Dermis blood vessel endothelial cell (primary cell): ENCODE measurements around the gene KLK13. TPM values are rescaled to one million over a fixed set of nuclear protein-coding genes. Genes with fewer than 3 reads are reported as not detected.

Experiments
- DNase-seq: peaks from one replicate; pipeline ENCODE4 v3.0.0; 2010
- total RNA-seq: library from RNA; depleted of rRNA; stranded (reverse); fragments of >200 nt; gene quantifications from 2 replicates; pipeline ENCODE4 v1.2.3, GENCODE V29; 2014

The KLK13 gene
- total RNA-seq, 1 donor from 2014 or later = not detected

DNA sequence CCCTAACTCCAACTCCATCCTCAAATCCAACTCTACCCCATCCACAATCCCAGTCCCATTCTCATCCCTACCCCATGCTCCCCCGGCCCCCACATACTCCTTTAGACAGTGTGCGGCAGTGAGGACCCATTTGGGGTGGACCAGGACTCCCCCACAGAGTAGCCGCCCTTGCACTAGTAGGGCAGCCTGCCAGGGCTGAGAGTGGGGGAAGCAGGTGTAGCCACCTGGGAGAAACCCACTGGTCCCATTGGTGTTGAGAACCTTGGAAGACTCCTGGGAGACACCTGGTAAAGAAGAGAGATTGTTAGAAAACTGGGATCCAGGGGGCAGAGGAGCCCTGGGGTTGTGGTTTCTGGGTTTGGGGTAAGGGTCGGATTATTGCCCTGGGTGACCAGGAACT, 4.6 kb downstream of the KLK13 start:
- DNase-seq = no peak

DNA sequence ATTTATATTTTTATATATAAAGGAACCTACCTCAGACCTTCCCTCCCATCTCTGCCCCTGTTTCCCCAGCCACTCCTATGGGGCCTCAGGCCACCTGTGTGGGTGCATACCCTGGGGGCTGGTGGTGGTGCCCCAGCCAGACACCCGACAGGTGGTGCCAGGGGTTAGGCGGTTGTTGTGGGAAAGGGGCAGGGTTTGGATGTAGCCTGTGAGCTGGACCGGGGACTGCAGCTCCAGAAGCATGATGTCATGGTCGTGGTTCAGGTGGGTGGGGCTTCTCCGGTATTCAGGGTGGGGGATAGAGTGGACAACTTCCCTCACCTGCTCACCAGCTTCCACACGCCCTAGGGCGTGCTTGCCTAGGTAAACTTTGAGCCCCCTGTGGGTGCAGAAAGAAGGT, 5.2 kb downstream of the KLK13 start:
- DNase-seq = no peak

DNA sequence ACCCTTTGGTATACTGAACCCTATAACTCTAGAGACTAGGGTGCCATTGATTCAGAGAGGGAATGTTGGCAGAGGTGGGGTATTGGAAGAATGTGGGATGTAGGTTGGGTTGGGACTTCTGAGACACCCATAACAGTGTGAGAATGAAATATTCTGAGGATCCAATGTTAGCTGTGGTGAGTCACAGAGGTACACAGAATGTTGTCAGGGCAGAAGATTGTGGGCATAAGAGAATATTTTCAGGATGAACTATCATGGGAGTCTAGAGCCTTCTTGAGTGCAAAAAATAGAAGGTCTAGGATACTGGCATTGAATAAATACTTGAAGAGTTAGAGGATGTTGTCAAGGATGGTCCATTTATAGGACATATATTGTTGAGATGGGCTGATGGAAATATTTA, 9.0 kb downstream of the KLK13 start:
- no peak for DNase-seq

DNA sequence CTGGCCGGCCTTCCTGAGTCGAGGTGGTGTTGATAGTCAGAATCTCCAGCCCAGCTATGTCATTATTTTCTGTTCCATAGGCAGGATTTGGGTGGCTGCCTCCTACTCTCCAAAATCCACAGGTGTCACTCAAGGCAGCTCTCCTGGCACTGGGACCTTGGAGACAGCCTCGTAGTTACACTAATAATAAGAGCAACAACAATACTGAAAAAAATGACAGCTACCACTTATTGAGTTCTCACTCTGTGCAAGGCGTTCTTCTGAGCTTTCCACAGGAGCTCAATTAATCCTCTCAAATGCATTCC, 17.9 kb downstream of the KLK13 start:
- DNase-seq = peak; percentile 28

DNA sequence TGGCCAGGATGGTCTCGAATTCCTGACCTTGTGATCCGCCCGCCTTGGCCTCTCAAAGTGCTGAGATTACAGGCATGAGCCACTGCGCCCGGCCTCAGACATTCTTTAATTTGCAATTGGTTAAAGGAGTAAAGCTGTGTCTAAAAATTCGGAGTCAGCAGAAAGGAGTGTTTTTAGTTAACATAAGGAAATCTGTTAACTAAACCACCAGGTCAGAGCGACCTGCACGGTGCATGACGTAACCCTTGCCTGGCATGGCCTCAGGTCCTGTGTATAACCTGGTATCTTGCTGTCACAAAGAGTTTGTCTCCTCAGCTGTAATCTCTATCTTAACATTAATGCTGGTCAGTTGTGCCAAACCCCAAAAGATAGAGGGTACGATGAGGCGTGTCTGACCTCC, 20.6 kb downstream of the KLK13 start:
- no peak for DNase-seq

DNA sequence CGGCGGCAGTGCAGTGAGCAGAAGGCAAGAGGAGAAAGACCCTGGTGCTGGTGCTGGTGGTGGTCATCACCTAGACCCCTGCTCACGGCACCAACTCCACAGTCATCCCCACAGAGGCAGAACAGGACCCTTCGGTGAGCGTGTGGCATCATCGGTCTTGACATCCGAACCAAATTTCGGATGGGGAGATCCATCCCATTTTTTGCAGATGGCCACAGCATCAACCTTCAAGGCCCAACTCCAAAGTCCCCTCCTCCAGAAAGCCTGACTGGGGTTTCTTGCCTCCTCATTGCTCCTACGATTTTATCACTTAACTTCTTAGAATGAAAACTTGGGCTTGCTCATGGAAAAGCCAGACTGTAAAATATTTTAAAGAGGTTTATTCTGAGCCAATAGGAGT, 21.4 kb downstream of the KLK13 start:
- DNase-seq = no peak

DNA sequence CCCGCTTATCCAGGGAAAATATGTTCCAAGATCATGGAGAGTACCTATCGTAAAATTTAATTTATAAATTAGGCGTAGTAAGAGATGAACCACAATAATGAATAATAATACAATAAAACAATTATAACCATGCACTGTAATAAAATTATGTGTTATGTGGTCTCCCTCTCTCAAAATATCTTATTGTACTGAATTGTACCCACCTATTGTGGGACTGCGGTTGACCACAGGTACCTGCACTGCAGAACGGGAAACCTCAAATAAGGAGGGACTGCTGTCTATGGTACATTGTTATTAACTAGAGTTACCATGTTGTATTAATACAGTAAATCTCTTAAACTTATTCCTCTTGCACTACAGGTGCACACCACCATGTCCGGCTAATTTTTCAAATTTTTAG, 24.7 kb downstream of the KLK13 start:
- DNase-seq = no peak

DNA sequence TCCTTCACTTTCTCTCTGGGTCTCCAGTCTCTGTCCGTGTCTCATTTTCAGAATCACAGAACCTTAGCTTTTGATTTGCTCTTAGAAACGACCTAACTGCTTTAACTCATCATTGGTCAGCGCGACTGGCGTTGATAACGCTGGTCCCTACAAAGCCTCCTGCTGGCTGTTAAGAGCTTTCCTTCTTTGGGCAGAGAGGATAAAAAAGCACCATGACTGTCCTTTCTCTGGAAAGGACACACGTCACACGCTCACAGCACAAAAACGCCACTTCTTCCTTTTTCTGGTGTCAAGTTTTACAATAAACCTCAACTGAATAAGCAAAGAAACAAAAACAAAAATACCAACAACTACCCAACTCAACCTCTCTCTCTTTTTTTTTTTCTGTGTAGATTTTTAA, 28.4 kb downstream of the KLK13 start:
- no peak for DNase-seq

DNA sequence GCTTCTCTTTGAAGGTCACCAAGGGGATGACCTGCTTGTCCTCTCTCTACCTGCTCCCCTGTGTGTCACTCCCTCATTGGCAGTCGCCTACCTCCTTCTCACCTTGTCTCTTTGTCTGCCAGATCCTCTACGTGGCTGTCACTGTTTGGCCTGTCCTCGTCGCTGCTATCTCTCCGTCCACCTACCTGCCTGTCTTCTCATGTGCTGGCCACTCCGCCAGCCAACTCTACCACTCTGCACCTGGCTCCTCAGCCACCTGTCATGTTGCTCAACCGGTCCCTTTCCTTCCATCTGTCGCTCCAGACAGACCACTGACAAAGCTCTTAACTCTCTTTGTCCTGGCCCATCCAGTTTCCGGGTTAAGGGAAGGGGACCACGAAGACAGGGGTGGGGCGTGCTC, 30.2 kb downstream of the KLK13 start, which contains the start of gene KLK12:
Gene KLK12, minus strand, starts transcription at position 299 of the 400 bp plus-strand sequence. CDS start 381 bp downstream, outside the sequence.
- DNase-seq = no peak

DNA sequence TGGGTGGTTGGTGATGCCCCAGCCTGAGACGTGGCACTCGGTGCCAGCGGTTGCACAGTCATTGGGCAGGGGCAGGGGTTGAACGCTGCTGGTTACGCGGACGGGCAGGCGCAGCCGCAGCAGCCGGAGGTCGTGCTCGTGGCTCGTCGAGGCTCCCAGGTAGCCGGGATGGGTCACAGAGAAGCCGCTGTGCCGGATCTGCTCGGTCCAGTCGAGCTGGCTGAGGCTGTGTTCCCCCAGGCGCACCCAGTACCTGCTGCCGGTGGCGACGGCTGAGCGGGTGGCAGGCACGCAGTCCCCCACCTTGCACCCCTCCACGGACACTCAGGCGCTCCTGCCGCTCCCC, 33.0 kb downstream of the KLK13 start:
- no peak for DNase-seq

DNA sequence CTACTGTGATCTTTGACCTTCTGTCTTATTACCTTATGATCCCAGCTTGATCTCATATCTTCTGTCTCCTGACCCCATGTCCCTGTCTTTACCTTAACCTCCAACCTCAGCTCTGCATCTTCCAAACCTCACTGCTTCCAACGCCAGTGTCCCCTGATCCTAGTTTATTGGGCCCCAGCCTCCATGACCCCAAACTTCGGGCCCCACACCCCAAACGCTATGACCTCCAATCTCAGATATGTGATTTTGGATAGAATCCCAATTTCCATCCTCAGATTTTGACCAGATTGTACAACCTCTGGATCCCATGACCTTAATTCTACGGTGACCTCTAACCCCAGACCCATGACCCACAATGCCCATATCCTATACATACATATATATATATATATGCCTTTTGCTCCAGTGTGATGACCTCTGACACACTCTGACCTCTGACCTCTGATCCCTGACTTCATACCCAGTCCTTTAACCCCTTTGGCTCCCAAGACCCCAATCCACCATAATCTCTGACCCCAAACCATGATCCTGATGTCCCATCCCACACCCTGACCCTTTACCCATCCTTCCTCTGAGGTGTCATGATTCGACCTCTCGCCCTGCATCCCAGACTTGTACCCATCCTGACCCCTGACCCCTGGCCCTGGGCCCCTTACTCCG, 33.5 kb downstream of the KLK13 start:
- no peak for DNase-seq

DNA sequence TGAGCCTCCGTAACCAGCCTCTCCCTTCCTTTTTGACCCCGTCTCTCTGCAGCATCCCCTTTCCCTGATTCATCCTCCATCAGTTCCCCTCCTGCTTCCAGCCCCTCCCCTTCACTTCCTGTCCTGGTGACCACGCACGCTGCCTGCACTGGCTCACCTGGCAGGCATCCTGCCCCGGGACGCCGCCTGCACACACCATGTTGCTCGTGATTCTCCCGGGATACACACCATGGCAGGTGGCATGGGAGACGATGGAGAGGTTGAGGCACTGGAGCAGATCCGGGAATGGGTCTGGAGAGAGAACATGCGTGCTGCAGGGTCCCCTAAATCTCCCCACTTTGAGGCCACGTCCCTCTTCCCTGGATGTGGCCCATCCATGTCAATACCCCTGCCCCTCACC, 34.3 kb downstream of the KLK13 start:
- DNase-seq = no peak

DNA sequence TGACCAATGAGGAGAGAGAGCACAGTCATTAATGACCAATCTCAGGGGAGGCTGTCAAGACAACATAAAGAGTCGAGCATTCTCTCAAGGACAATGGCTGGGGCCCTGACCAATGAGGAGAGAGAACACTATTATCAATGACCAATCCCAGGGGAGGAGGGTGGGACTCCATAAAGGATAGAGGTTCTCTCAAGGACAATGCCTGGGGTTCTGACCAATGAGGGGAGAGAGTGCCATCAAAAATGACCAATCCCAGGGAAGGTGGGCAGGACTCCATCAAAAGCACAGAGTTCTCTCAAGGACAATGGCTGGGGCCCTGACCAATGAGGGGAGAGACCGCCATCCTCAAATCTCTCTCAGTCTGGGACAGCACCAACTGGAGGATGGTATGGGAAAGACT, 35.2 kb downstream of the KLK13 start:
- DNase-seq = no peak

DNA sequence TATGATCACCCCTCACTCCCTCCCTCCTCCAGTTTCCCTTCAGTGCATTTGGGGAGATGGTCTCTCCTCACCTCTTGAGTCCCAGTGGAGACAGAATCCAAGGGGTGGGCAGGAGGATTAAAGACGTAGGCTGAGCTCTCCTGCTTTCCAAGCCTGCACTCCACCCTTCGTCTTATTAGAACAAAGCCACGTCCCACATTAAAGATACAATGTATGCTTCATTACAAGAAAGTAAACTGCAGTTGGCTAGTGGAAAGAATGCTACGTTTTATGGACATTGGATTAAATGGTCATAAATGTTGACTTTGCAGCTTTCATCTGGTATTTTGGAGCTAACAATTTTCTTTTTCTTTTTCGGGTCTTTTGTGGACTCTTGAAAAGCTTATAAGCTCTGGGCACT, 37.0 kb downstream of the KLK13 start:
- DNase-seq = no peak

DNA sequence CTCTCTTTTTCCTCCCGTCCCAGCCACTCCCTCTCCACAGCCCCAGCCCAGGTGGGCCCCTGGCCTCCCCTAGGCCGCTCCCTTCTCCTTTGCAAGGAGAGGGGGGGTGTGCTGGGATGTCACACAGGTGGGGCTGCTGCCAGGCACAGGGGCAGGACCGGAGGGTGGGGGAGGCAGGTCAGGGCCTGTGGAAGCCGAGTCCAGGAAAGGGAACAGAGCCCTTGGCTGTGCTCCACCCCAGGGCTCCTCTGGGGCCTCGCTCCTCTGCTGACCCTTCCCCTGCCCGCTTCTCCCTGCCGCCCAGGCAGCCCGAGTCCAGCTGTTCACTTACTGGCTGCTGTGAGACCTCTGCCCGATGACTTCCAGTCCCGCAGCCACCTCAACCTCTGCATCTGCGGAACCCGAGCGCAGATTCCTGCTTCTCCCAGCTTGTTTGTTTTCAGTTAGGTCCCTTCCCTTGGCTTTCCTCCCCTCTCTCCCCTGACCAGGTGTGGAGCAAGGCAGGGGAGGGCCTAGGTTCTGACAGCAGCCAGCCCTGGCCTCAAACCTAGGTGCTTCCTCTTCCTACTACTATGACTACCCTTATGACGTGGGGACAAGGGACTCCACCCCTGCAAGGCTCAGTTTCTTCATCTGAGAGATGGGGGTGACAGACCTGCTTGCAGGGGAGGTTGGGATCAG, 37.6 kb downstream of the KLK13 start:
- DNase-seq = no peak

DNA sequence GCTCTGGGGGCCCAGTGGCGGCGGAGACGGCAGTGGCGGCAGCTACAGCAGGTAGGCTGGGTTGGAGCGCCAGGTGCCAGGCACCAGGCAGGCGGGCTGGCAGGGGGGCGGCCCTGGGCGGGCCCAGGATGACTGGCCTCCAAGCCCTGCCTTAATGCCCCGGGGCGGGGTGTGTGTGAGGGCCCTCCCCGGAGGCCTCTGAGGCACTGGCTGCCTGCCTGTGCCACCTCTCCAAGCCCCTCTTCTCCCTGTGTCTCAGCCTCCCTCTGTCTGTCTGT, 38.4 kb downstream of the KLK13 start, which contains the start of gene KLK11:
Gene KLK11, minus strand, starts transcription at position 63 of the 278 bp plus-strand sequence. CDS start 985 bp downstream, outside the sequence.
- no peak for DNase-seq

DNA sequence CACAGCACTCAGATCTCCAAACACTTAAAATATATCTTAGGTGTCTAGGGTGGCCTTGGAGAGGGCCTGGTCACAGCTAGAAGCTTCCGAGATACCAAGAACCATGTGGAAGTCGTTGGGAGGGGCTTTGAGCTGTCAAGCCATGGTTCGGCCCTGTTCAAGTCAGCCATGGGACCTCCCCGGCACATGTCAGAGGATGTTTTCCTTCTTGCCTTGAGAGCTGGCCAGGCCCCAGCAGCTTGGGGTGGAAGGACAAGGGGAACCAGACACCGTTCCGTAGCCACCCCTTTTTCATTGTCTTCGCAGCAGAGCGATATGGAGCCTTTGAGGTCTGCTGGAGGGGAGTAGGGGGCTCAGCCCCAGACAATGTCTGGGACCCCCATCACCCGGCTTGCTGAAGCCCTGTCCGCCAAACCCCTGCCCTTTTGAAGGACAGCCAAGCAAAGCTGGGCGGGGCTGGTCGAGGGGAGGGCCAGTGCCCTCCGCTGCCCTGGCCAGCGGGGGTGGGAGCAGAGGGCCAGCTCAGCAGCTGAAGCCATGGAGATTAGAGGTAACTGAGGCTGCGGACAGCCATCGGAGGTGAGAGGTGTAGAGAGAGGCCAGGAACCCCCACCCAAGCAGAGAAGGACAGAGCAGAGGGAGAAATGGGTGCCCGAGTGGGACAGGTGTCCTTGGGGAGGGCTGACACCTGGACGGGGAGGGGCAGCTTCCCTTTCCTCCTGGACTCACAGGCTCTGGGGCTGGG, 38.9 kb downstream of the KLK13 start:
- no peak for DNase-seq

DNA sequence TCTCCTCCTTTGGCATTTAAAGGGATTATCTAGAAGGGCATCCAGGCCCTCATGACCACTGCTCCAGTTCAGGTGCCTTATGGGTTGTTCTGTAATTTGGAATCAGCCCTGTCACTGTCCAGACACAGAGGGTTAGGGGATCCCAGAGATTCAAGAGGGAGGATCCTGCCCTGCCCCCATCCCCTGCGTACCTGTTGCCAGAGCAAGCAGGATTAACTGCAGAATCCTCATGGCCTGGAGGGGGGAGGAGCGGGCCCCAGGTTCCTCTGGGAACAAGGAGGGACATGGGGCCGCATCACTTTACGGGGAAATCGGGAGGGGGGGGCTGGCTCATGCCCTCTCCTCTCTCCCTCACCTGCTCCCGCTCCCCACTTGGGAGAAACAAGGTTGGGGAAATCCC, 39.5 kb downstream of the KLK13 start:
- DNase-seq = no peak

DNA sequence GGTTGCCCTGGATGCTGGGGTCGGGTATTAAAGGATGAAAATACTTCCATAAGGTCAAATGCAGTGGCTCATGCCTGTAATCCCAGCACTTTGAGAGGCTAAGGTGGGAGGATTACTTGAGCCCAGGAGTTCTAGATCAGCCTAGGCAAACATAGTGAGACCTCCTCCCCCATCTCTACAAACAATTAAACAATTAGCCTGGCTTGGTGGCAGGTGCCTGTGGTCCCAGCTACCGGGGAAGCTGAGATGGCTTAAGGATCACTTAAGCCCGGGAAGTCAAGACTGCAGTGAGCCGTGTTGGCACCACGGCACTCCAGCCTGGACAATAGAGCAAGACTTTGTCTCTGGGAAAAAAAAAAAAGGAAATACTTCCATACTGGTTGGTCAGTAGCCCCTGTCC, 40.0 kb downstream of the KLK13 start:
- no peak for DNase-seq

DNA sequence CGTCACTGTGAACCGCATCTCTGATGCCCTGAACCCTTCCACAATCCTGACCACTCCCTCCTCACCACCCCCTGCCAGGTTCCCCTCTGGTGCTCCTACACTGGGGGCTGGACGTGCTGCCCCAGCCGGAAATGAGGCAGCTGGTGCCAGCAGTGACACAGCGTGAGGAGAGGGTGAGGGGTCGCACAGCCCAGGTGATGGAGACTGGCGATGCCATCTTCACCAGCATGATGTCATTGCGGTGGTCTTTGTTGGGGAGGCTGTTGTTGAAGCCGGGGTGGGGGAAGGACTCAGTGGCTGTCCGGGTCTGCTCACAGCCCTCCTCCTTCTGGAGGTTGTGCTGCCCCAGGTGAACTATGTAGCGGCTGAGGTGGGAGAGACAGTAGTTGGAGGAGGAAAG, 40.9 kb downstream of the KLK13 start:
- DNase-seq = no peak

DNA sequence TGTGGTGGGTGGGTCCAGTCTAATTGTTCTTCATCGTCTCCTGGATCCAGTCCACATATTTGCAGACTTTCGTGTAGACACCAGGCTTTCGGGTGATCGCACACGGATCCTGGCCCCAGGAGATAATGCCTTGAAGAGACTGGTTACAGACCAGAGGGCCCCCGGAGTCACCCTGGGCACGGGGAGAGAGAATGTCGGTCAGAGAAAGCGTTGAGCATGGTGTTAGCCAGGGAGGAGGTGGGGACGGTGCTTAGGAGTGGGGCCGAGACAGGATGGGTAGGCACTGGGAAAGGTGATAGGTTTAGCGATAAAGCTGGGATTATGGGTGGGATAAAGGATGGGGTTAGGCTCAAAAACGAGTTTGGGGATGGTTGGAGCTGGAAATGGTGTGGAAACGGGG, 42.4 kb downstream of the KLK13 start:
- DNase-seq = no peak

DNA sequence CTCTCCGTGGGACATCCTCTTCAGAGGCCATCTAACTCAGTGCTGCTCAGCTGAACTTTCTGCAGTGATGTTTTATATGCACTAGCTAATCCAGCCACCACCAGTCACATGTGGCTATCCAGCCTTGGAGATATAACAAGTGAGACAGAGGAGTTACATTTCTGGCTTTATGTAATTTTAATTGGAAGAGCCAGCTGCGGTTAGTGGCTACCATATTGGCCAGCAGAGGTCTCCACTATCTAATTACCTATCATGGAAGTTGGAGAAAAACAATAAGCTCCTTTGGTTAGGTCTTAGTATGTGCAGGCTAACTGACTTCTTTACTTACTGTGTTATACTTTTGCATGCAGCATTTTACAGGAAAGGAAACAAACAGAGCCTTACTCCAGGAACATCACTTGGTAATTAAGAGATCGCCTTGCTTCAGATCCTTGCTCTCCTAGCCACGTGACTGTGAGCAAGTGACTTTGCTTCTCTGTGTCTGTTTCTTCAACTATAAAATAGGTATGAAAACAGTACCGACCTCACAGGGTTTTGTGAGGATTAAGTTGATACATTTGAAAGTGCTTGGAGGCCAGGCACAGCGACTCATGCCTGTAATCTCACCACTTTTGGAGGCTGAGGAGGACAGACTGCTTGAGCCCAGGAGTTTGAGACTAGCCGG, 43.8 kb downstream of the KLK13 start:
- DNase-seq = peak; percentile 68

DNA sequence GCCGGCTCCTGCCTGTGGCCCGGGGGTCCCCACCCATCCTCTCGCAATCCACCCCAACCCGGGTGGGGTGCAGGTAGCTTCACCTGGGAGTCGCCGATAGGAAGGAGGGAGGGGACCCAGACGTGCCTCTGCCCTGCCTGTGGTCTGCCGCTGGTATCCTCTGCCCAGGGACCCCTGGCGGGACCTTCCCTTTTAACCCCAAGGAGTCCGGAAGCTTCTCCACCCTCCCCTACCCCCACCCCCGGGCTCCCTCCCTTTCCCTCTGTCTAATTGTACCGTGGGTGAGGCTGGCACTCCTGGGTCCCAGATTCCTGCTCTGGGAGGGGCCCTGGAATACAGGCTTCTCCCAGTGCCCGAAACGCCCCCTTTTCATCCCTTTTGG, 45.4 kb downstream of the KLK13 start, which contains the start of gene KLK10:
Gene KLK10, minus strand, starts transcription at position 166 of the 382 bp plus-strand sequence. CDS start 579 bp downstream, outside the sequence.
- no peak for DNase-seq
